Thoracic aorta (tissue), 2 donors: ENCODE data around the gene MOG. TPM values are rescaled to one million over a fixed set of nuclear protein-coding genes. Genes with fewer than 3 reads are reported as not detected.
A peak's percentile ranks its signal among the peaks of the same experiment; 100 is the strongest.

Experiments used
- ATAC-seq: fragments of 150-250 bp; one replicate; pipeline ENCODE4 v1.8.0; 2017; ENCODE audit warnings: low read depth; ENCODE audit not compliant: insufficient number of reproducible peaks, low FRiP score
- DNase-seq: peaks from one replicate; pipeline ENCODE4 v3.0.0-alpha.2; 2020; ENCODE audit warnings: low spot score
- H3K27ac ChIP-seq, 2 donors: fragments of 200-600 bp; sonication (generic); 1 replicate in 1 of 2; 2 replicates in 1 of 2; pipeline ENCODE4 v1.5.1; 2016; ENCODE audit warnings: mild to moderate bottlenecking in 2 of 2, moderate library complexity in 2 of 2
- H3K27me3 ChIP-seq: fragments of 200-600 bp; sonication (generic); replicated peaks from 2 replicates; pipeline ENCODE4 v1.6.0; 2016; ENCODE audit warnings: mild to moderate bottlenecking; ENCODE audit not compliant: insufficient read depth
- H3K36me3 ChIP-seq: fragments of 200-600 bp; sonication (generic); one replicate; pipeline ENCODE4 v1.5.1; 2016
- H3K4me1 ChIP-seq, 2 donors: fragments of 200-600 bp; sonication (generic); 1 replicate in 1 of 2; 2 replicates in 1 of 2; pipeline versions ENCODE4 v1.5.1 to v1.6.0; 2016; ENCODE audit warnings: low read depth in 2 of 2, mild to moderate bottlenecking in 1 of 2; ENCODE audit not compliant: control insufficient read depth in 1 of 2
- H3K4me3 ChIP-seq: fragments of 200-600 bp; sonication (generic); 2 replicates; pipeline ENCODE4 v1.5.1; 2016; ENCODE audit warnings: mild to moderate bottlenecking
- H3K9me3 ChIP-seq: fragments of 200-600 bp; sonication (generic); 2 replicates; pipeline ENCODE4 v1.5.1; 2016
- total RNA-seq, 2 donors: library from RNA; depleted of rRNA; stranded (reverse); fragments of >200 nt; gene quantifications; one replicate each; pipeline versions ENCODE4 v1.1.0 to v1.2.3, GENCODE V29; 2016
- TF ChIP-seq, protein P1 (sequence below): fragments of 200-600 bp; sonication (generic); IDR thresholded peaks from one replicate; pipeline ENCODE4 v1.5.1; 2019; ENCODE audit warnings: antibody characterized with exemption

MOG gene
- total RNA-seq, 2 donors from 2014 or later = not detected

DNA sequence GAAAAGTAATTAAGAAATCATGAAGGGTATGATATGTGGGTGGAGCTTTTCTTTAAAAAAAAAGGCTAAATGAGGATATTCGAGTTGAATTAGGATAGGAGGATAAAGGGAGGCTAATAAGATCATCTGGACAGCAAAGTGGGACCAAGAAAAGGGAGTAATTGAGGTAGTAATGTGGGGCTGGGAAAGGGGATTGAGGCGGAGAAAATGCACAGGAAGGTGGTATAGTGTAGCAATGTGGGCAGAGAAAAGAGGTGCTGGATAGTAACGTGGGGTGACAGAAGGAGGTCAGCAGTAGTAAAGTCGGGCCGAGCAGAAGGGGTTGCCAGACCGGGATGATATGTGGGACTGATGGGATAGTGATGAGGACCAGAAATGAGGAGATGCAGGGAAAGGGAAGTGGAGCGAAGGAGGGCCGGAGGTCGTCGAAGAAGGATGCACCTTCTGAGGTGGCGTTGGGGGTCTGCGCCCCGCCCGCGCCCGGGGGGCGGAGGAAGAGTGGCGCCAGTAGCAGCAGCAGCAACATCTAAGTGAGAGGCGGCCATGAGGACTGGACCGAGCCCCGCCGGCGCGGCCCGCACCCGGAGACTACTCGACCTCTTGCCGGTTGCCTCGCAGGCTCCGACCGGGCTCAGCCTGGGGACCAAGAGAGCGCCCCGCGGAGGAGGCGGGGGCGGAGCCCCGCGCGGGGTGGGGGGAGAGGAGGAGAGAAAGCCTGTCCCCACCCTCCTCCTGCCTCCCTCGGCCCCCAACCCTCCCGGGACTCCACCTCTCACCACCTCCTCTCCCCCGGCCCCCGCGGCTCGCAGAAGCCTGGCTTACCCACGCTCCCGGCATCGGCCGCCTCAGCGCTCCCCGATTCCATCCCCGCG is 24.8 kb upstream of the MOG start:
- TF ChIP-seq, protein P1, sequence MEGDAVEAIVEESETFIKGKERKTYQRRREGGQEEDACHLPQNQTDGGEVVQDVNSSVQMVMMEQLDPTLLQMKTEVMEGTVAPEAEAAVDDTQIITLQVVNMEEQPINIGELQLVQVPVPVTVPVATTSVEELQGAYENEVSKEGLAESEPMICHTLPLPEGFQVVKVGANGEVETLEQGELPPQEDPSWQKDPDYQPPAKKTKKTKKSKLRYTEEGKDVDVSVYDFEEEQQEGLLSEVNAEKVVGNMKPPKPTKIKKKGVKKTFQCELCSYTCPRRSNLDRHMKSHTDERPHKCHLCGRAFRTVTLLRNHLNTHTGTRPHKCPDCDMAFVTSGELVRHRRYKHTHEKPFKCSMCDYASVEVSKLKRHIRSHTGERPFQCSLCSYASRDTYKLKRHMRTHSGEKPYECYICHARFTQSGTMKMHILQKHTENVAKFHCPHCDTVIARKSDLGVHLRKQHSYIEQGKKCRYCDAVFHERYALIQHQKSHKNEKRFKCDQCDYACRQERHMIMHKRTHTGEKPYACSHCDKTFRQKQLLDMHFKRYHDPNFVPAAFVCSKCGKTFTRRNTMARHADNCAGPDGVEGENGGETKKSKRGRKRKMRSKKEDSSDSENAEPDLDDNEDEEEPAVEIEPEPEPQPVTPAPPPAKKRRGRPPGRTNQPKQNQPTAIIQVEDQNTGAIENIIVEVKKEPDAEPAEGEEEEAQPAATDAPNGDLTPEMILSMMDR = no peak
- H3K9me3 ChIP-seq = no peaks in the 10 kb centered on the region
- peak overlapping the region; percentile 98 for H3K4me3 ChIP-seq
- no peaks in the 10 kb centered on the region for H3K36me3 ChIP-seq
- peaks cover 9 to 47% of the 10 kb centered on the region in 2 donors for H3K4me1 ChIP-seq
- no peak for ATAC-seq
- DNase-seq = no peak
- H3K27me3 ChIP-seq = no peaks in the 10 kb centered on the region
- H3K27ac ChIP-seq = peak overlapping the region; percentile 79 to 84

- TF ChIP-seq, protein P1 = no peak
- Histone ChIP-seq H3K27me3 (no peaks in the 10 kb centered on the region), H3K4me1 (peaks cover 9 to 41% of the 10 kb centered on the region in 2 donors), H3K27ac (peak within 1 kb of the TSS; percentile 79 to 84), H3K9me3 (no peaks in the 10 kb centered on the region), H3K4me3 (peak within 1 kb of the TSS; percentile 98), H3K36me3 (no peaks in the 10 kb centered on the region)
- ATAC-seq = peak; percentile 79
- DNase-seq = peak; percentile 61
Measured at GRCh38 chr6:29632789-29633533, 23.9 kb upstream of the MOG start, which contains the start of gene GABBR1. Gene GABBR1 (minus strand): TSS chr6:29633183. CDS start chr6:29632385, 798 bp downstream.

- H3K36me3 ChIP-seq = no peaks in the 10 kb centered on the region
- TF ChIP-seq, protein P1 = no peak
- H3K4me3 ChIP-seq = peak overlapping the region; percentile 98
- no peaks in the 10 kb centered on the region for H3K9me3 ChIP-seq
- no peaks in the 10 kb centered on the region for H3K27me3 ChIP-seq
- peaks cover 9 to 41% of the 10 kb centered on the region in 2 donors for H3K4me1 ChIP-seq
- DNase-seq (no peak), ATAC-seq (no peak)
- peak overlapping the region; percentile 79 to 84 for H3K27ac ChIP-seq
Measured at GRCh38 chr6:29633534-29633905, 23.4 kb upstream of the MOG start.

DNA sequence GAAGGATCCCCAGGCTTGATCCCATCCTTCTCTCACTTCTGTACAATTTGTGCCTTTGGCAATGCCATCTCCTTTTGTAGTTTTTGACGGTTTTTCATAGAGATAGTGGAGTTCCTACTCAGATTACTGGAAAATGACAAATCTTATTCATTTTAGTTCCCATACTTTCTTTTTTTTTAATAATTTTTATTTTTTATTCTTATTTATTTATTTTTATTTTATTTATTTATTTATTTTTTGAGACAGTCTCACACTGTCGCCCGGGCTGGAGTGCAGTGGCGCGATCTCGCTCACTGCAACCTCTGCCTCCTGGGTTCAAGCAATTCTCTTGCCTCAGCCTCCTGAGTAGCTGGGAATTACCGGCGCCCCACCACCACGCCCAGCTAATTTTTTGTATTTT is 19.6 kb upstream of the MOG start:
- no peaks in the 10 kb centered on the region for H3K36me3 ChIP-seq
- peaks cover 0 to 7% of the 10 kb centered on the region in 2 donors for H3K4me1 ChIP-seq
- H3K4me3 ChIP-seq = no peak overlapping the region
- TF ChIP-seq, protein P1 = no peak
- no peaks in the 10 kb centered on the region for H3K27me3 ChIP-seq
- H3K9me3 ChIP-seq = no peaks in the 10 kb centered on the region
- H3K27ac ChIP-seq = no peak overlapping the region
- no peak for ATAC-seq
- no peak for DNase-seq
